H9 (cell line): ENCODE results near the gene MAD1L1. TPM values are rescaled to one million over a fixed set of nuclear protein-coding genes. Genes with fewer than 3 reads are reported as not detected.

Experiments used
- DNase-seq: peaks from one replicate; pipeline ENCODE4 v3.0.0-alpha.2; 2017
- H2AFZ ChIP-seq: one replicate; pipeline ENCODE4 v1.6.1; 2013; ENCODE audit warnings: mild to moderate bottlenecking, low read length, control low read depth, moderate library complexity
- H2AK5ac ChIP-seq: 2 replicates; pipeline ENCODE4 v1.6.1; 2013; ENCODE audit warnings: low read length, control low read depth, mixed read lengths; ENCODE audit not compliant: insufficient read length
- H2BK120ac ChIP-seq: one replicate; pipeline ENCODE4 v1.6.1; 2013; ENCODE audit warnings: low read depth, mild to moderate bottlenecking, low read length, control low read depth, inconsistent platforms; ENCODE audit not compliant: poor library complexity, severe bottlenecking
- H2BK12ac ChIP-seq: 2 replicates; pipeline ENCODE4 v1.6.1; 2013; ENCODE audit warnings: low read length, control low read depth, mixed read lengths, low read depth; ENCODE audit not compliant: insufficient read length
- H2BK15ac ChIP-seq: 2 replicates; pipeline ENCODE4 v1.6.1; 2013; ENCODE audit warnings: low read depth, low read length, control low read depth
- H2BK20ac ChIP-seq: one replicate; pipeline ENCODE4 v1.6.1; 2013; ENCODE audit warnings: low read depth, mild to moderate bottlenecking, low read length, control low read depth, inconsistent platforms; ENCODE audit not compliant: poor library complexity, severe bottlenecking
- H2BK5ac ChIP-seq: 2 replicates; pipeline ENCODE4 v1.6.1; 2013; ENCODE audit warnings: low read length, control low read depth, mixed read lengths; ENCODE audit not compliant: insufficient read length
- H3K14ac ChIP-seq: 2 replicates; pipeline ENCODE4 v1.6.1; 2013; ENCODE audit warnings: low read length, control low read depth; ENCODE audit not compliant: insufficient read depth
- H3K18ac ChIP-seq: 2 replicates; pipeline ENCODE4 v1.6.1; 2013; ENCODE audit warnings: low read depth, mild to moderate bottlenecking, mixed read lengths, low read length, control low read depth; ENCODE audit not compliant: insufficient read length
- H3K23ac ChIP-seq: 2 replicates; pipeline ENCODE4 v1.6.1; 2013; ENCODE audit warnings: low read length, control low read depth, mixed read lengths, low read depth; ENCODE audit not compliant: insufficient read length
- H3K23me2 ChIP-seq: 2 replicates; pipeline ENCODE4 v1.6.1; 2013; ENCODE audit warnings: low read depth, mild to moderate bottlenecking, mixed read lengths, low read length, control low read depth; ENCODE audit not compliant: insufficient read length, poor library complexity, severe bottlenecking
- H3K27ac ChIP-seq: 2 replicates; pipeline ENCODE4 v1.5.1; 2013; ENCODE audit warnings: low read length, control low read depth, mixed read lengths, low read depth; ENCODE audit not compliant: insufficient read length
- H3K27me3 ChIP-seq: 2 replicates; pipeline ENCODE4 v1.6.1; 2013; ENCODE audit warnings: low read length, control low read depth, inconsistent platforms; ENCODE audit not compliant: insufficient read depth
- H3K4ac ChIP-seq: 2 replicates; pipeline ENCODE4 v1.6.1; 2013; ENCODE audit warnings: low read depth, mild to moderate bottlenecking, control low read depth, inconsistent platforms, low read length, moderate library complexity
- H3K4me1 ChIP-seq: 2 replicates; pipeline ENCODE4 v1.6.1; 2013; ENCODE audit warnings: low read length, control low read depth, inconsistent platforms; ENCODE audit not compliant: insufficient read depth
- H3K4me2 ChIP-seq: 2 replicates; pipeline ENCODE4 v1.6.1; 2013; ENCODE audit warnings: low read length, control low read depth, mixed read lengths; ENCODE audit not compliant: insufficient read length, insufficient read depth
- H3K56ac ChIP-seq: 2 replicates; pipeline ENCODE4 v1.6.1; 2013; ENCODE audit warnings: low read depth, mild to moderate bottlenecking, mixed read lengths, low read length, control low read depth; ENCODE audit not compliant: insufficient read length
- H3K79me1 ChIP-seq: 2 replicates; pipeline ENCODE4 v1.6.1; 2013; ENCODE audit warnings: low read depth, mild to moderate bottlenecking, moderate library complexity, low read length, control low read depth, inconsistent platforms; ENCODE audit not compliant: insufficient read depth, poor library complexity, severe bottlenecking
- H3K79me2 ChIP-seq: 2 replicates; pipeline ENCODE4 v1.6.1; 2013; ENCODE audit warnings: low read length, control low read depth, inconsistent platforms; ENCODE audit not compliant: insufficient read depth
- H3K9ac ChIP-seq: 2 replicates; pipeline ENCODE4 v1.6.1; 2013; ENCODE audit warnings: low read length, control low read depth, mixed read lengths; ENCODE audit not compliant: insufficient read length; ENCODE audit errors: extremely low read depth
- H3K9me3 ChIP-seq: one replicate; pipeline ENCODE4 v1.6.1; 2013; ENCODE audit warnings: low read depth, low read length, inconsistent platforms; ENCODE audit not compliant: control insufficient read depth
- H3T11ph ChIP-seq: one replicate; pipeline ENCODE4 v1.6.1; 2013; ENCODE audit warnings: mild to moderate bottlenecking, low read length, control low read depth, inconsistent platforms
- H4K20me1 ChIP-seq: one replicate; pipeline ENCODE4 v1.6.1; 2013; ENCODE audit not compliant: control insufficient read depth, insufficient read length, insufficient read depth
- H4K5ac ChIP-seq: 2 replicates; pipeline ENCODE4 v1.6.1; 2013; ENCODE audit warnings: low read depth, mild to moderate bottlenecking, mixed read lengths, low read length, control low read depth; ENCODE audit not compliant: insufficient read length
- H4K8ac ChIP-seq: replicated peaks from 2 replicates; pipeline ENCODE4 v1.6.1; 2013; ENCODE audit warnings: low read length, control low read depth, mixed read lengths, low read depth; ENCODE audit not compliant: insufficient read length
- H4K91ac ChIP-seq: 2 replicates; pipeline ENCODE4 v1.6.1; 2013; ENCODE audit warnings: low read depth, mild to moderate bottlenecking, moderate library complexity, mixed read lengths, low read length, control low read depth; ENCODE audit not compliant: insufficient read length
- H3K27ac Mint-ChIP-seq, 3 experiments: 2 replicates in 2 of 3; 3 replicates in 1 of 3; pipeline ENCODE4 v1.8.0; 2020 to 2021; ENCODE audit warnings: mixed read lengths in 3 of 3, mild to moderate bottlenecking in 1 of 3, moderate library complexity in 1 of 3
- H3K27me3 Mint-ChIP-seq: 2 replicates; pipeline ENCODE4 v1.8.0; 2021; ENCODE audit warnings: low read depth, mild to moderate bottlenecking, moderate library complexity, mixed read lengths
- H3K36me3 Mint-ChIP-seq, 3 experiments: 2 replicates in 2 of 3; 3 replicates in 1 of 3; pipeline ENCODE4 v1.8.0; 2020 to 2021; ENCODE audit warnings: low read depth in 3 of 3, mixed read lengths in 3 of 3; ENCODE audit not compliant: insufficient read depth in 1 of 3
- H3K4me1 Mint-ChIP-seq, 2 experiments: 2 replicates each; pipeline ENCODE4 v1.8.0; 2020; ENCODE audit warnings: mixed read lengths in 2 of 2
- H3K4me3 Mint-ChIP-seq, 2 experiments: 2 replicates in 1 of 2; 3 replicates in 1 of 2; pipeline ENCODE4 v1.8.0; 2020 to 2021; ENCODE audit warnings: mild to moderate bottlenecking in 2 of 2, mixed read lengths in 2 of 2, moderate library complexity in 1 of 2
- H3K9me3 Mint-ChIP-seq, 2 experiments: 2 replicates in 1 of 2; 3 replicates in 1 of 2; pipeline ENCODE4 v1.8.0; 2020; ENCODE audit warnings: mild to moderate bottlenecking in 2 of 2, mixed read lengths in 2 of 2, moderate library complexity in 1 of 2
- whole genome bisulfite sequencing: extraction: QIAGEN DNeasy Blood & Tissue Kit; methylation state at CpG from one replicate; pipeline ENCODE4 v1.1.7; 2013; ENCODE audit warnings: missing lambda C conversion rate, low lambda C conversion rate, mixed read lengths; ENCODE audit not compliant: insufficient read length; ENCODE audit errors: extremely low coverage; 5-methylcytosine and 5-hydroxymethylcytosine counted together
- total RNA-seq: library from RNA; stranded (reverse); gene quantifications from 2 replicates; pipeline ENCODE4 v1.2.1, GENCODE V29; 2021
- TF ChIP-seq, protein P1 (sequence below): fragments of 200-600 bp; sonication (generic); conservative IDR thresholded peaks from 3 replicates; pipeline ENCODE4 v1.8.0; 2021; ENCODE audit warnings: antibody characterized with exemption, mild to moderate bottlenecking

The MAD1L1 gene
- total RNA-seq, 1 experiment from 2014 or later, result 39.0 TPM

DNA sequence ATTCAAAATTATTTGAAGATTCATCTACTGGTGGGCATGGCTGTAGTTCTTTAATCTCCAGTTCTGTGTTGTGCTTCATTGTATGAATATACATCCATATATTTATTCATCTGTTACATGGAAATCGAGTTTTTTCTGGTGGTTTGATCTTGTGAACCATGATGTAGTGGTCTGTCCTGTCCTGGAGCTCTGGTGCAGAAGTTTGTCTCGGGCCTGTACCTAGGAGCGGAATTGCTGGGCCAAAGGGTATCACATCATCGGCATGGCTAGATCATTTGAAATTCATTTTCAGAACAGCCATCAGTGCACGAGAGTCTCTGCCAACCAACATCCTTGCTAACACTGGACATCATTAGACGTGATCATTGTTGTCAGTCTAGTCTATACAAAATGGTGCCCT is 455.6 kb downstream of the MAD1L1 start:
- no peak overlapping the region for H2BK120ac ChIP-seq
- no peak overlapping the region for H3K4me3 Mint-ChIP-seq
- no peaks in the 10 kb centered on the region for H3K27me3 ChIP-seq
- H3K23ac ChIP-seq, result no peak overlapping the region
- H2AK5ac ChIP-seq, result no peak overlapping the region
- H3K23me2 ChIP-seq, result no peaks in the 10 kb centered on the region
- no peaks in the 10 kb centered on the region for H3K79me2 ChIP-seq
- H3K56ac ChIP-seq, result no peak overlapping the region
- no peaks in the 10 kb centered on the region for H3K4me1 ChIP-seq
- no peaks in the 10 kb centered on the region for H3K4me1 Mint-ChIP-seq
- no CpG with 5 or more reads among the region's 6 CpGs for WGBS
- H3T11ph ChIP-seq, result no peak overlapping the region
- H2BK12ac ChIP-seq, result no peak overlapping the region
- no peak overlapping the region for H2AFZ ChIP-seq
- no peak overlapping the region for H3K18ac ChIP-seq
- H3K27ac Mint-ChIP-seq, result no peak overlapping the region
- no peak overlapping the region for H3K9ac ChIP-seq
- H3K9me3 Mint-ChIP-seq, result peaks cover 15 to 20% of the 10 kb centered on the region in 2 experiments
- no peak overlapping the region for H4K8ac ChIP-seq
- H4K5ac ChIP-seq, result no peak overlapping the region
- H3K14ac ChIP-seq, result no peak overlapping the region
- H3K4ac ChIP-seq, result no peak overlapping the region
- H4K91ac ChIP-seq, result no peak overlapping the region
- H2BK5ac ChIP-seq, result no peak overlapping the region
- DNase-seq, result no peak
- no peak overlapping the region for H3K27ac ChIP-seq
- H2BK20ac ChIP-seq, result no peak overlapping the region
- no peaks in the 10 kb centered on the region for H3K9me3 ChIP-seq
- no peaks in the 10 kb centered on the region; a peak in 3 of 7 replicates for H3K36me3 Mint-ChIP-seq
- peaks cover 25% of the 10 kb centered on the region for H3K27me3 Mint-ChIP-seq
- no peaks in the 10 kb centered on the region for H3K79me1 ChIP-seq
- TF ChIP-seq, protein P1, sequence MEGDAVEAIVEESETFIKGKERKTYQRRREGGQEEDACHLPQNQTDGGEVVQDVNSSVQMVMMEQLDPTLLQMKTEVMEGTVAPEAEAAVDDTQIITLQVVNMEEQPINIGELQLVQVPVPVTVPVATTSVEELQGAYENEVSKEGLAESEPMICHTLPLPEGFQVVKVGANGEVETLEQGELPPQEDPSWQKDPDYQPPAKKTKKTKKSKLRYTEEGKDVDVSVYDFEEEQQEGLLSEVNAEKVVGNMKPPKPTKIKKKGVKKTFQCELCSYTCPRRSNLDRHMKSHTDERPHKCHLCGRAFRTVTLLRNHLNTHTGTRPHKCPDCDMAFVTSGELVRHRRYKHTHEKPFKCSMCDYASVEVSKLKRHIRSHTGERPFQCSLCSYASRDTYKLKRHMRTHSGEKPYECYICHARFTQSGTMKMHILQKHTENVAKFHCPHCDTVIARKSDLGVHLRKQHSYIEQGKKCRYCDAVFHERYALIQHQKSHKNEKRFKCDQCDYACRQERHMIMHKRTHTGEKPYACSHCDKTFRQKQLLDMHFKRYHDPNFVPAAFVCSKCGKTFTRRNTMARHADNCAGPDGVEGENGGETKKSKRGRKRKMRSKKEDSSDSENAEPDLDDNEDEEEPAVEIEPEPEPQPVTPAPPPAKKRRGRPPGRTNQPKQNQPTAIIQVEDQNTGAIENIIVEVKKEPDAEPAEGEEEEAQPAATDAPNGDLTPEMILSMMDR, result no peak
- H2BK15ac ChIP-seq, result no peak overlapping the region
- no peaks in the 10 kb centered on the region for H4K20me1 ChIP-seq
- H3K4me2 ChIP-seq, result no peak overlapping the region
